C1 segment of cervical spinal cord (tissue), 14 donors: ENCODE measurements around the gene LGALS9.
"Not testable (repeated sequence)": the region's sequence is repeated elsewhere in the genome, so short reads cannot be mapped to it uniquely, and the experiment has no call there.

Experiments used
- DNase-seq, 14 donors: peaks; one replicate each; lab custom pipeline; 2025; lab: John Stamatoyannopoulos, UW

The LGALS9 gene

GRCh38 chr17:27677191-27677590 is 46.2 kb downstream of the LGALS9 start:
- DNase-seq, result no peak

GRCh38 chr17:27686322-27686721 is 55.3 kb downstream of the LGALS9 start:
- not testable (repeated sequence) for DNase-seq

- no peak for DNase-seq
Measured at GRCh38 chr17:27690882-27691281, 59.9 kb downstream of the LGALS9 start.

DNA sequence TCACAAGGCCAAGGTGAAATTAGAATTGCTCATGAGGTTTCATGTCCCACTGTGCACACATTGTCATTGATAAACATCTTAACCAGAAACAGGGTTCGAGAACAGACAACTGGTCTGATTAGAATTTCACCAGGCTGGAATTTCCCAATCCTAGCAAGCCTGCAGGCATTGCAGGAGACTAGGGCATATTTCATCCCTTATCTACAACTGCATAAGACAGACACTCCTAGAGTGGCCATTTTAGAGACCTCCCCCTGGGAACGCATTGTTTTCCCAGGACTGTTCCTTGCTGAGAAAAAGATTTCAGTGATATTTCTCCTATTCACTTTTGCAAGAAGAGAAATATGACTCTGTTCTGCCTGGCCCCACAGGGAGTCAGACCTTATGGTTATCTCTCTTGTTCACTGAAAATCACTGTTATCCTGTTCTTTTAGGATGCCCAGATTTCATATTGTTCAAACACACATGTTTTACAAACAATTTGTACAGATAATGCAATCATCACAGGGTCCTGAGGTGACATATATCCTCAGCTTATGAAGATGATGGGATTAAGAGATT is 64.3 kb downstream of the LGALS9 start:
- not testable (repeated sequence) for DNase-seq
